Left ventricle myocardium inferior (tissue), 1 donor: Measurements from ENCODE around the gene ROBO4. TPM values are rescaled to one million over a fixed set of nuclear protein-coding genes. Genes with fewer than 3 reads are reported as not detected.

Experiments
- DNase-seq: peaks from one replicate; pipeline ENCODE4 v3.0.0-alpha.2; 2020
- H3K27ac ChIP-seq: fragments of 200-600 bp; replicated peaks from 2 replicates; pipeline ENCODE4 v1.8.0; 2021
- H3K27me3 ChIP-seq: fragments of 200-600 bp; 2 replicates; pipeline ENCODE4 v1.8.0; 2021; ENCODE audit warnings: low read depth
- H3K36me3 ChIP-seq: fragments of 200-600 bp; 2 replicates; pipeline ENCODE4 v1.8.0; 2021
- H3K4me1 ChIP-seq: fragments of 200-600 bp; 2 replicates; pipeline ENCODE4 v1.8.0; 2021
- H3K4me3 ChIP-seq: fragments of 200-600 bp; 2 replicates; pipeline ENCODE4 v1.8.0; 2021; ENCODE audit warnings: mild to moderate bottlenecking, moderate library complexity
- H3K9me3 ChIP-seq: fragments of 200-600 bp; replicated peaks from 2 replicates; pipeline ENCODE4 v1.8.0; 2021
- CTCF ChIP-seq: fragments of 200-600 bp; IDR thresholded peaks from 2 replicates; pipeline ENCODE4 v1.8.0; 2021; ENCODE audit warnings: antibody characterized with exemption, mild to moderate bottlenecking, borderline replicate concordance
- intact Hi-C: fragments of 100-400 bp; cut with micrococcal nuclease; formaldehyde crosslinking; loops from one replicate; pipeline ENCODE4 v1.11.0; 2022
- total RNA-seq: library from RNA; stranded (reverse); fragmentation: NEBNext Ultra II Directional; extraction: Animal tissue kit (Norgen Biotek cat#: 25700); gene quantifications from one replicate; pipeline ENCODE4 v1.2.1, GENCODE V29; 2021
- donor health status: DM: no; HTN: yes; CAD: no; lungs with severe emphysema.

Gene ROBO4
- total RNA-seq, 1 donor from 2014 or later: 20.7 TPM

- peaks cover 100% of the 10 kb centered on the region for H3K27me3 ChIP-seq
- H3K36me3 ChIP-seq: no peaks in the 10 kb centered on the region
- H3K4me3 ChIP-seq: no peak overlapping the region
- H3K9me3 ChIP-seq: no peaks in the 10 kb centered on the region
- no peak for TF ChIP-seq CTCF
- no peak for DNase-seq
- peaks cover 36% of the 10 kb centered on the region for H3K4me1 ChIP-seq
- intact Hi-C loops: no loop called here
- H3K27ac ChIP-seq: no peak overlapping the region
Observed at GRCh38 chr11:124861670-124862069, 36.0 kb downstream of the ROBO4 start.

- Histone ChIP-seq H3K9me3 (peaks cover 6% of the 10 kb centered on the region), H3K27me3 (peaks cover 100% of the 10 kb centered on the region), H3K4me1 (peaks cover 12% of the 10 kb centered on the region), H3K4me3 (no peak overlapping the region), H3K36me3 (no peaks in the 10 kb centered on the region), H3K27ac (no peak overlapping the region)
- intact Hi-C loops: no loop called here
- TF ChIP-seq CTCF: no peak
- DNase-seq: no peak
Observed at GRCh38 chr11:124859171-124859570, 38.5 kb downstream of the ROBO4 start.

DNA sequence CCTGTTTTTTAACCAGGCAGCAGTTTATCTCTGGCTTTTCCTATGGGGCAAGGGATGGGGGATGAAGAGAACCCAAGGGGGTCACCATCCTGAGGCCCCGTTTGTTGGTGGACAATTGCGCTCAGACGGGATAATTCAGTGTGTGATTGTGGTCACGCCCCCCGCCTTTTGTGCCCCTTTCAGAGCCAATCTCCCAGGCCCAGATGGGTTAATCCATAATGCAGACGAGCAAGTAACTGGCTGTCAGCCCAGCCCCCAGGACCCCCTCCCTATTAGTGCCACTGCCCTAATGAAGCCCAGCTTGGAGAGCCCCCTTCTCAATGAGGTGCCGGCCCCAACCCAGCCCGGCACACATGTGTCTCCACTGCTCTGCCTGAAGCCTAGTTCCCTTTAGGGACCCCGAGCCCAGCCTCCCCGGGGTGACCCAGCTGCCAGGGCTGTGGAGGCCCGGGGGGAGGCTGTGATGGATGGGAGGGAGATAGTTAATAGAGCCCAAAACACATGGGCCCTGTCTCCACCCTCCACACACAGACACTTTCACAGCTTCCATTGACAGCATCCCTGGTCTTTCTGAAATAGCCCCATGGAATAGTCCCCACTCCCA, 51.5 kb downstream of the ROBO4 start:
- Histone ChIP-seq H3K27me3 (peaks cover 100% of the 10 kb centered on the region), H3K36me3 (no peaks in the 10 kb centered on the region), H3K27ac (no peak overlapping the region), H3K4me1 (peaks cover 10% of the 10 kb centered on the region), H3K9me3 (no peaks in the 10 kb centered on the region), H3K4me3 (no peak overlapping the region)
- TF ChIP-seq CTCF: no peak
- intact Hi-C loops: no loop called here
- DNase-seq: no peak

GRCh38 chr11:124844664-124845079, 53.0 kb downstream of the ROBO4 start:
- no peak overlapping the region for H3K4me3 ChIP-seq
- intact Hi-C loops: no loop called here
- H3K4me1 ChIP-seq: peaks cover 15% of the 10 kb centered on the region
- TF ChIP-seq CTCF: no peak
- H3K27ac ChIP-seq: no peak overlapping the region
- peaks cover 100% of the 10 kb centered on the region for H3K27me3 ChIP-seq
- no peaks in the 10 kb centered on the region for H3K9me3 ChIP-seq
- H3K36me3 ChIP-seq: no peaks in the 10 kb centered on the region
- DNase-seq: no peak

DNA sequence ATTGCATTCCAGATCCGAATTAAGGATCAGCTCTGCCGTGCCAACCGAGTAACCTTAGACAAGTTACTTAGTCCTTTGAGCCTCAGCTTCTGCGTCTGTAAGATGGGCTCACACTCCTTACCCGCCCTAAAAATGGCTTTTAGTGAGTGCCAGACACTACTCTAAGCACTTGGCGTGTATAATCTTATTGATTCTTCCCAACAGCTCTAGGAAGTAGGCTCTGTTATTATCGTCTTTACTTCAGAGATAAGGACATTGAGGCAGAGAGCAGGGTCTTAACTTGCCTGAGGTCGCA, 54.1 kb downstream of the ROBO4 start:
- H3K4me3 ChIP-seq: no peak overlapping the region
- no peak overlapping the region for H3K27ac ChIP-seq
- H3K27me3 ChIP-seq: peaks cover 100% of the 10 kb centered on the region
- no peaks in the 10 kb centered on the region for H3K36me3 ChIP-seq
- intact Hi-C loops: no loop called here
- peaks cover 24% of the 10 kb centered on the region for H3K4me1 ChIP-seq
- no peak for DNase-seq
- TF ChIP-seq CTCF: no peak
- H3K9me3 ChIP-seq: no peaks in the 10 kb centered on the region

DNA sequence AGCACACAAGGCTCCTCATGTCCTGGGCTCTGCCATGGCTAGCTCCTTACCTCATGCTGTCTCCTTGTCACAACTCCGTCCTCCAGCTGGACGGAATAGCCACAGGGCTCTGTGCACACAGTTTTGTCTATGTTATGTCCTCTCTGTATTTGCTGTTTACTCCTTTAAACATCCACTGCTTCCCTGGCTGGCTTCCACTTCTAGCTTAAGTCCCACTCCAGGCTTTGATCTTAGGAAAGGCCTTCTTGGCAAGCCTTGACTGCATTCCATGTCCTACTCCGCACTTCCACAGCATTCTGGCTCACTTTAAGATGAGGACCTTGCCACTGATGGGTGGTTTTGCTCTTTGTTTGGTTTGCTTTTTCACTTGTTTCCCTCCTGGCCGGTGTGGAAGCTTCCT, 55.4 kb downstream of the ROBO4 start:
- no peak overlapping the region for H3K4me3 ChIP-seq
- intact Hi-C loops: no loop called here
- peaks cover 98% of the 10 kb centered on the region for H3K27me3 ChIP-seq
- H3K9me3 ChIP-seq: no peaks in the 10 kb centered on the region
- peaks cover 24% of the 10 kb centered on the region for H3K4me1 ChIP-seq
- no peaks in the 10 kb centered on the region for H3K36me3 ChIP-seq
- no peak for TF ChIP-seq CTCF
- no peak overlapping the region for H3K27ac ChIP-seq
- DNase-seq: no peak
